PC-9 (cell line): Measurements from ENCODE around the gene TMPO. TPM values are rescaled to one million over a fixed set of nuclear protein-coding genes. Genes with fewer than 3 reads are reported as not detected.
"Not testable (repeated sequence)": the region's sequence is repeated elsewhere in the genome, so short reads cannot be mapped to it uniquely, and the experiment has no call there.

Source experiments
- BruUV-seq: library from RNA; stranded (reverse); fragments of 400-500 nt; replicated peaks from 2 replicates; lab custom pipeline; 2021; lab: Mats Ljungman, UMichigan
- CTCF ChIA-PET: fragments of 300-600 bp; sonication (Branson Sonifier 250); formaldehyde crosslinking; loops from one replicate; lab custom pipeline; 2022; ENCODE audit warnings: antibody characterized with exemption; lab: Charles Lee
- POLR2A ChIA-PET: fragments of 300-600 bp; sonication (Branson Sonifier 250); formaldehyde crosslinking; loops from one replicate; lab custom pipeline; 2022; ENCODE audit warnings: antibody characterized with exemption; ENCODE audit not compliant: unreplicated experiment; lab: Charles Lee
- DNase-seq, 2 experiments: peaks; one replicate each; pipeline versions ENCODE4 v3.0.0 to v3.0.0-alpha.2; 2015 to 2022; ENCODE audit warnings: mixed read lengths in 1 of 2
- H2AFZ ChIP-seq: fragments of 200-600 bp; sonication (generic); 2 replicates; pipeline ENCODE4 v1.8.1; 2017; ENCODE audit warnings: antibody characterized with exemption
- H3F3A ChIP-seq: fragments of 200-600 bp; sonication (generic); 2 replicates; pipeline ENCODE4 v1.8.1; 2017; ENCODE audit warnings: antibody characterized with exemption, mild to moderate bottlenecking, low read depth; ENCODE audit not compliant: insufficient read depth
- H3K27ac ChIP-seq: fragments of 200-600 bp; sonication (generic); 2 replicates; pipeline ENCODE4 v1.6.1; 2016; ENCODE audit warnings: mixed run types
- H3K27me3 ChIP-seq: fragments of 200-600 bp; sonication (generic); 2 replicates; pipeline ENCODE4 v1.6.1; 2016; ENCODE audit warnings: low read depth, mixed run types; ENCODE audit not compliant: insufficient read depth
- H3K36me3 ChIP-seq: fragments of 200-600 bp; sonication (generic); 2 replicates; pipeline ENCODE4 v1.6.1; 2016; ENCODE audit warnings: low read depth, mixed run types
- H3K4me1 ChIP-seq: fragments of 200-600 bp; sonication (generic); replicated peaks from 2 replicates; pipeline ENCODE4 v1.6.1; 2016; ENCODE audit warnings: mixed run types; ENCODE audit not compliant: insufficient read depth
- H3K4me2 ChIP-seq: fragments of 200-600 bp; sonication (generic); 2 replicates; pipeline ENCODE4 v1.6.1; 2017; ENCODE audit warnings: mixed run types
- H3K4me3 ChIP-seq: fragments of 200-600 bp; sonication (generic); 2 replicates; pipeline ENCODE4 v1.6.1; 2016; ENCODE audit warnings: mixed run types
- H3K79me2 ChIP-seq: fragments of 200-600 bp; sonication (generic); 2 replicates; pipeline ENCODE4 v1.6.1; 2017; ENCODE audit warnings: low read depth, mixed run types
- H3K9me2 ChIP-seq: fragments of 200-600 bp; sonication (generic); 2 replicates; pipeline ENCODE4 v1.8.1; 2017; ENCODE audit warnings: mild to moderate bottlenecking; ENCODE audit not compliant: insufficient read depth
- H3K9me3 ChIP-seq: fragments of 200-600 bp; sonication (generic); 2 replicates; pipeline ENCODE4 v1.8.1; 2016; ENCODE audit warnings: low read depth; ENCODE audit not compliant: insufficient read depth
- H4K20me1 ChIP-seq: fragments of 200-600 bp; sonication (generic); 2 replicates; pipeline ENCODE4 v1.8.1; 2017; ENCODE audit not compliant: insufficient read depth
- CTCF ChIP-seq: fragments of 200-600 bp; sonication (generic); conservative IDR thresholded peaks from 2 replicates; pipeline ENCODE4 v1.6.1; 2017; ENCODE audit warnings: mixed run types, antibody characterized with exemption, mild to moderate bottlenecking, moderate library complexity
- EZH2 ChIP-seq: fragments of 200-600 bp; sonication (generic); IDR thresholded peaks from 2 replicates; pipeline ENCODE4 v1.8.0; 2017; ENCODE audit warnings: antibody characterized with exemption, low read depth
- intact Hi-C: fragments of 100-400 bp; cut with micrococcal nuclease; formaldehyde crosslinking; loops from one replicate; pipeline ENCODE4 v1.10.0; 2022; ENCODE audit not compliant: unreplicated experiment
- total RNA-seq: library from RNA; stranded (reverse); gene quantifications from 2 replicates; pipeline ENCODE4 v1.2.3, GENCODE V29; 2021

Gene TMPO
- total RNA-seq, 1 experiment from 2014 or later = 171 TPM

- Histone ChIP-seq H3K27me3 (no peaks in the 10 kb centered on the region), H3K4me1 (no peaks in the 10 kb centered on the region), H3K27ac (no peak overlapping the region), H3K9me3 (no peaks in the 10 kb centered on the region), H3K79me2 (no peaks in the 10 kb centered on the region), H4K20me1 (no peaks in the 10 kb centered on the region), H3K9me2 (no peaks in the 10 kb centered on the region), H2AFZ (no peak overlapping the region), H3K4me2 (no peak overlapping the region), H3K36me3 (no peaks in the 10 kb centered on the region), H3F3A (no peaks in the 10 kb centered on the region), H3K4me3 (no peak overlapping the region)
- no peak for TF ChIP-seq EZH2
- no peak for TF ChIP-seq CTCF
- no peak for DNase-seq
- intact Hi-C loops = no loop called here
- BruUV-seq = no TSS peak
- ChIA-PET CTCF (interaction anchor here (0.7 kb wide), 1 partner anchor 10 kb away, joined by 4 read pairs; no protein-coding TSS in a partner anchor), POLR2A (no interaction called here)
These were observed 31.5 kb upstream of the TMPO start for GRCh38 chr12:98483621-98484503.

DNA sequence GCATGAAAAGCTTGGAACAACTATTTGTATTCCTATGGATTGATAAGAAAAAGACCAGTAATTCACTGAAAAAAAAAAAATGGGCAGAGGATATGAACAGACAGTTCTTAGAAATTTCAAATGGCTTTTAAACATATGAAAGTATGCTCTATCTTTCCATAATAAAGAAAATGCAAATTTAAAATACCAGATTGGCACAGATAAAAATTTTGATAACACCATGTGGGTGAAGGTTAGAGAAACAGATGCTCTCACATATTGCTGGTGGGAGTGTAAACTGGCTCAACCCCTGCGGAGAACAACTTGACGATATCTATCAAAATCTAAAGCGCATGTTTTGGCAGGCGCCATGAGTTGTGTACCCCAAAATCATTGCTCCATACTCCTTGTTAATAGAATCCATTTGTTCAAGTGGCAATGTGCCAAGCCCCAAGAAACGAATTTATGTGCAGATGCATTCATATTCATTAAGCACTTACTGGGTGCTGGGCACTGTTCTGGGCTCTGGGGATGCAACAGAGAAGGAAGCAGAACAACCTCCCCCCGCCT, 29.5 kb upstream of the TMPO start:
- Histone ChIP-seq H3F3A (peaks cover 10% of the 10 kb centered on the region; the same call in 1 of the 2 replicates), H4K20me1 (no peaks in the 10 kb centered on the region), H3K4me1 (peaks cover 14% of the 10 kb centered on the region), H3K27ac (no peak overlapping the region), H3K79me2 (no peaks in the 10 kb centered on the region), H3K4me2 (no peak overlapping the region), H2AFZ (no peak overlapping the region), H3K9me3 (no peaks in the 10 kb centered on the region), H3K27me3 (no peaks in the 10 kb centered on the region), H3K36me3 (no peaks in the 10 kb centered on the region), H3K4me3 (no peak overlapping the region), H3K9me2 (no peaks in the 10 kb centered on the region)
- TF ChIP-seq EZH2 (no peak), CTCF (no peak)
- intact Hi-C loops = no loop called here
- no peak for DNase-seq
- POLR2A ChIA-PET = no interaction called here
- BruUV-seq = no TSS peak
- CTCF ChIA-PET = no interaction called here

- H3K79me2 ChIP-seq, BruUV-seq, POLR2A ChIA-PET, H3K36me3 ChIP-seq, H3K4me3 ChIP-seq, H3K4me2 ChIP-seq, H2AFZ ChIP-seq, H3K9me2 ChIP-seq, DNase-seq, H3K9me3 ChIP-seq, H3F3A ChIP-seq, intact Hi-C loops, H4K20me1 ChIP-seq, H3K27me3 ChIP-seq, H3K27ac ChIP-seq: not testable (repeated sequence)
- peaks cover 14% of the 10 kb centered on the region for H3K4me1 ChIP-seq
- CTCF ChIA-PET = interaction anchor here (0.7 kb wide), 1 partner anchor 1502 kb away, joined by 6 read pairs; no protein-coding TSS in a partner anchor
These were observed 27.0 kb upstream of the TMPO start for GRCh38 chr12:98488416-98488815.
